ENCODE results near the gene CSRP1.
"Not testable (repeated sequence)": the region's sequence is repeated elsewhere in the genome, so short reads cannot be mapped to it uniquely, and the experiment has no call there.

Gene CSRP1

GRCh38 chr1:201483373-201483949 lies 23.5 kb downstream of the CSRP1 start:
- no peaks in the 10 kb centered on the region for H3K9me3 ChIP-seq (ENCODE audit: control insufficient read depth, low read length)
- peaks cover 6% of the 10 kb centered on the region for H3K36me3 ChIP-seq (ENCODE audit: control insufficient read depth, insufficient read depth, low read length)
- H3K27ac ChIP-seq (ENCODE audit: low read depth, low read length, severe bottlenecking): no peak overlapping the region
- H3K4me3 ChIP-seq (ENCODE audit: extremely low read depth, insufficient read depth, low read length, poor library complexity, severe bottlenecking): no peak overlapping the region
- 89 to 100% methylated on average over 2 of the region's 4 CpGs for WGBS, 2 experiments (ENCODE audit: insufficient coverage in 2 of 2)
- H3K4me1 ChIP-seq (ENCODE audit: control insufficient read depth, insufficient read depth, low read length, poor library complexity, severe bottlenecking): peaks cover 23% of the 10 kb centered on the region

- no peaks in the 10 kb centered on the region for H3K9me3 ChIP-seq (ENCODE audit: control insufficient read depth, low read length)
- H3K27ac ChIP-seq (ENCODE audit: low read depth, low read length, severe bottlenecking): no peak overlapping the region
- peaks cover 23% of the 10 kb centered on the region for H3K4me1 ChIP-seq (ENCODE audit: control insufficient read depth, insufficient read depth, low read length, poor library complexity, severe bottlenecking)
- 90 to 92% methylated on average over 2 of the region's 5 CpGs for WGBS, 2 experiments (ENCODE audit: insufficient coverage in 2 of 2)
- H3K4me3 ChIP-seq (ENCODE audit: extremely low read depth, insufficient read depth, low read length, poor library complexity, severe bottlenecking): no peak overlapping the region
- peaks cover 6% of the 10 kb centered on the region for H3K36me3 ChIP-seq (ENCODE audit: control insufficient read depth, insufficient read depth, low read length)
Measured at GRCh38 chr1:201482755-201483154, 24.2 kb downstream of the CSRP1 start.

GRCh38 chr1:201481761-201482493 lies 25.0 kb downstream of the CSRP1 start:
- no peak overlapping the region for H3K4me3 ChIP-seq (ENCODE audit: extremely low read depth, insufficient read depth, low read length, poor library complexity, severe bottlenecking)
- no peak overlapping the region for H3K27ac ChIP-seq (ENCODE audit: low read depth, low read length, severe bottlenecking)
- H3K4me1 ChIP-seq (ENCODE audit: control insufficient read depth, insufficient read depth, low read length, poor library complexity, severe bottlenecking): peaks cover 23% of the 10 kb centered on the region
- peaks cover 3% of the 10 kb centered on the region for H3K36me3 ChIP-seq (ENCODE audit: control insufficient read depth, insufficient read depth, low read length)
- H3K9me3 ChIP-seq (ENCODE audit: control insufficient read depth, low read length): no peaks in the 10 kb centered on the region
- WGBS, 2 experiments (ENCODE audit: insufficient coverage in 2 of 2): 2 to 6% methylated on average over 16 to 33 of the region's 35 CpGs

DNA sequence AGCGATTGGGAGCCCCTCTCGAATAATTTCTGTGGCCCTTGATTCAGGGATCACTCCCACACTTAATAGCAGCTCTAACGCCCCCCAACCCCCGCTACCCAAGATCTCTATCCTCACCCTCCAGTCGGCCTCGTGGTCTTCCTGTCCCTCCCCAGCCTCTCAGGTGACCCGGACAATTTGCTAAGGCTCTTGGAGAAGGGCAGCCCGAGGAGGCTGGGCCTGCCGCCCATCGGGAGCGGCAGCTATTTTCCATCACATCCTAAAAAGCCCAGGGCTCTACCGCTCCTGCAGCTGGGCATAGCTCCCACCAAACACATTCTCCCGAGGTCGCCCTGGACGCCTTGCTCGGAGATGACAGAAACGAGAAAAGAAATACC lies 25.9 kb downstream of the CSRP1 start:
- H3K4me1 ChIP-seq (ENCODE audit: control insufficient read depth, insufficient read depth, low read length, poor library complexity, severe bottlenecking): peaks cover 16% of the 10 kb centered on the region
- H3K27ac ChIP-seq (ENCODE audit: low read depth, low read length, severe bottlenecking): no peak overlapping the region
- H3K36me3 ChIP-seq (ENCODE audit: control insufficient read depth, insufficient read depth, low read length): peaks cover 3% of the 10 kb centered on the region
- WGBS, 2 experiments (ENCODE audit: insufficient coverage in 2 of 2): 8 to 14% methylated on average over 16 to 17 of the region's 17 CpGs
- peak overlapping the region; percentile 16 for H3K4me3 ChIP-seq (ENCODE audit: extremely low read depth, insufficient read depth, low read length, poor library complexity, severe bottlenecking)
- no peaks in the 10 kb centered on the region for H3K9me3 ChIP-seq (ENCODE audit: control insufficient read depth, low read length)

DNA sequence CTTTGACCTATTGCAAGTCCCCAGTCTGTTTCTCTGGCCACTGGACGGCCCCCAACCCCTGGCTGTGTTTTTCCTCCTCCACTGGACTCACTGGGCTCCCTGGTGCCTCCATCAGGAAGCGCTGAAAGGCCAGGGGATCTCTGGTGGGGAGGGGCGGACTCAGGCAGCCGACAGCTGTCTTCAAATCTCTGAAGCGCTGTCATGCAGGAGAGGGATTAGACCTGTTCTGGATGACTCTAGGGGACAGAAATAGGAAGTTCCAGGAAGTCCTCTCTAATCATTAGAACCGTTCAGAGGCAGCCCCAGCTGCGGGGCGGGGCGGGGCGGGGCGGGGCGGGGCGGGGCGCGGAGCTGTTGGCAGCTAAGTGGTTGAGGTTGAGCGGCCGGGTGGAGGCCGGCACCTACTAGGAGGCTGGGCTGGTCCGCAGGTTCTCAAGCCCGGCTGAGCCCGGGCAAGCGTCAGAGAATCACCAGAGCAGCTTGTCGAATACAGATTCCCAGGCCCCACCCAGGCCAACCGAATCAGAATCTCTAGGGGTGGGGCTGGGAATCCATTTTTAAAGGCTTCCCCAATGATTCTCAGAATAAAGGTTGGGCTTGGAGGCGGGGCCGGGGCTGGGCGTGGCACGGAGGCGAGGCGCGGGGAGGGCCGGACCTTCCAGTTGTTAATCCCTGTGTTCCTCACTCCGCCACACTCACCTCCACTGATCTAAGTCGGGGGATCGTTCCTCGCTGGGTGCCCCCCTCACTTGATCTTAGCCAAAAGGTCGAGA lies 26.5 kb downstream of the CSRP1 start:
- Histone ChIP-seq H3K4me1 (ENCODE audit: control insufficient read depth, insufficient read depth, low read length, poor library complexity, severe bottlenecking) (peaks cover 11% of the 10 kb centered on the region), H3K4me3 (ENCODE audit: extremely low read depth, insufficient read depth, low read length, poor library complexity, severe bottlenecking) (peak overlapping the region; percentile 16), H3K9me3 (ENCODE audit: control insufficient read depth, low read length) (no peaks in the 10 kb centered on the region), H3K27ac (ENCODE audit: low read depth, low read length, severe bottlenecking) (no peak overlapping the region), H3K36me3 (ENCODE audit: control insufficient read depth, insufficient read depth, low read length) (peaks cover 3% of the 10 kb centered on the region)
- 3% methylated on average over 18 to 20 of the region's 37 CpGs for WGBS, 2 experiments (ENCODE audit: insufficient coverage in 2 of 2)

- no peak overlapping the region for H3K27ac ChIP-seq (ENCODE audit: low read depth, low read length, severe bottlenecking)
- no peaks in the 10 kb centered on the region for H3K9me3 ChIP-seq (ENCODE audit: control insufficient read depth, low read length)
- H3K4me1 ChIP-seq (ENCODE audit: control insufficient read depth, insufficient read depth, low read length, poor library complexity, severe bottlenecking): peaks cover 11% of the 10 kb centered on the region
- WGBS, 2 experiments (ENCODE audit: insufficient coverage in 2 of 2): 63 to 90% methylated on average over 3 of the region's 4 CpGs
- H3K4me3 ChIP-seq (ENCODE audit: extremely low read depth, insufficient read depth, low read length, poor library complexity, severe bottlenecking): no peak overlapping the region
- H3K36me3 ChIP-seq (ENCODE audit: control insufficient read depth, insufficient read depth, low read length): no peaks in the 10 kb centered on the region
Measured at GRCh38 chr1:201479201-201479730, 27.7 kb downstream of the CSRP1 start.

DNA sequence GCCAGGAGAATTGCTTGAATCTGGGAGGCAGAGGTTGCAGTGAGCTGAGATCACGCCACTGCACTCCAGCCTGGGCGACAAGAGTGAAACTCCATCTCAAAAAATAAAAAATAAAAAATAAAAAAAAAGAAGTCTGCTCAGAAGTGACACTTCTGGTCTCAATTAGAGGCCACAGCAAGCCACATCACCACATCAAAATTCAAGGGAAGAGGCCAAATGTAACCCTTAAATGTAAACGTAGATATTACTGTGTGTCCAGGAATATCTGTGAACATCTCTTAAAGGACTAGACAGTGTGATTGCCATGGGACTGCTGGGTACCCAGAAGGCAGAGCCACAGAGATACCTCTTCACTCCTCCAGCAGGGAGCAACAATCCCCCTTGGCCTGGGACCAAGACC lies 28.3 kb downstream of the CSRP1 start:
- WGBS, 2 experiments (ENCODE audit: insufficient coverage in 2 of 2): no CpG with 5 or more reads among the region's 3 CpGs

GRCh38 chr1:201476670-201477344 lies 30.1 kb downstream of the CSRP1 start:
- no peaks in the 10 kb centered on the region for H3K9me3 ChIP-seq (ENCODE audit: control insufficient read depth, low read length)

More for the DNA sequence above, 28.3 kb downstream of the CSRP1 start:
- not testable (repeated sequence) for H3K27ac ChIP-seq (ENCODE audit: low read depth, low read length, severe bottlenecking); H3K4me3 ChIP-seq (ENCODE audit: extremely low read depth, insufficient read depth, low read length, poor library complexity, severe bottlenecking); H3K9me3 ChIP-seq (ENCODE audit: control insufficient read depth, low read length); H3K36me3 ChIP-seq (ENCODE audit: control insufficient read depth, insufficient read depth, low read length)
- H3K4me1 ChIP-seq (ENCODE audit: control insufficient read depth, insufficient read depth, low read length, poor library complexity, severe bottlenecking): peaks cover 11% of the 10 kb centered on the region

DNA sequence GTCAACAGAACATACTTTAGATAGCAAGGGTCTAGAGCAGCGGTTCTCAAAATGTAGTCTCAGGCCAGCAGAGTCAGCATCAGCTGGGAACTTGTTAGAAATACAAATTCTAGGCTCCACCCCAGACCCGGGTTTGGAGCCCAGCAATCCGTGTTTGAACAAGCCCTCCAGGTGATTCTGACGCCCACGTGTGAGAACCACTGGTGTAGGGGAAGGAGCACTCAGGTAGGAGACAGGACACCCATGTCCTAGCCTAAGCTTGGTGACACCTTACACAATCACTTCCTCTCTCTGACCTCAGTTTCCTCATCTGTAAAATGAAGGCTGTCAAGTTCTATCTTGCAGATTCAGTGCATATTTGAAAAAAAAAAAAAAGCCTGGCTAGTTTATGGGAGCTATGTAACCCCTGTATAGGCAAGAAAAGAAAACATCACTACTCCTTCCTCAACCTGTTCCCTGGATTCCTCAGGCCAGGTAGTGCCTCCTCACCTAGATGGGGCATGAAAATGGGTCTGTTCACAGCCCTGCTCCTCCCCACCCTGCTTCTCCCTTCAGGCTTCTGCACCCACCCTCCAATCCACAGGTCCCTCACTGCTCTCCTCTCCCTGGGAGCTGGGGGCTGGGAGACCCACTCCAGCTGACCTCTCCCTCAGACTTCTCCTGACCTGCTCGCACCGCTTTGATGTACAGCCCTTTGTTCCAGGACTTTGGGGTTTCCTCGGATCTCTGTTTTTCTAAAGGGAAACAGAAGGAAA lies 30.8 kb downstream of the CSRP1 start:
- Histone ChIP-seq H3K27ac (ENCODE audit: low read depth, low read length, severe bottlenecking) (no peak overlapping the region), H3K36me3 (ENCODE audit: control insufficient read depth, insufficient read depth, low read length) (no peaks in the 10 kb centered on the region)
- WGBS, 2 experiments (ENCODE audit: insufficient coverage in 2 of 2): 83 to 90% methylated on average over 8 of the region's 8 CpGs

More at GRCh38 chr1:201476670-201477344, 30.1 kb downstream of the CSRP1 start:
- 76 to 93% methylated on average over 4 of the region's 6 CpGs for WGBS, 2 experiments (ENCODE audit: insufficient coverage in 2 of 2)
- Histone ChIP-seq H3K4me3 (ENCODE audit: extremely low read depth, insufficient read depth, low read length, poor library complexity, severe bottlenecking) (no peak overlapping the region), H3K27ac (ENCODE audit: low read depth, low read length, severe bottlenecking) (no peak overlapping the region), H3K36me3 (ENCODE audit: control insufficient read depth, insufficient read depth, low read length) (no peaks in the 10 kb centered on the region), H3K4me1 (ENCODE audit: control insufficient read depth, insufficient read depth, low read length, poor library complexity, severe bottlenecking) (peaks cover 11% of the 10 kb centered on the region)

GRCh38 chr1:201475130-201475529 lies 31.8 kb downstream of the CSRP1 start:
- no peaks in the 10 kb centered on the region for H3K4me1 ChIP-seq (ENCODE audit: control insufficient read depth, insufficient read depth, low read length, poor library complexity, severe bottlenecking)
- H3K27ac ChIP-seq (ENCODE audit: low read depth, low read length, severe bottlenecking): no peak overlapping the region
- no peaks in the 10 kb centered on the region for H3K9me3 ChIP-seq (ENCODE audit: control insufficient read depth, low read length)
- no peak overlapping the region for H3K4me3 ChIP-seq (ENCODE audit: extremely low read depth, insufficient read depth, low read length, poor library complexity, severe bottlenecking)
- 71 to 100% methylated on average over 1 of the region's 2 CpGs for WGBS, 2 experiments (ENCODE audit: insufficient coverage in 2 of 2)
- H3K36me3 ChIP-seq (ENCODE audit: control insufficient read depth, insufficient read depth, low read length): no peaks in the 10 kb centered on the region

More for the DNA sequence above, 30.8 kb downstream of the CSRP1 start:
- Histone ChIP-seq H3K9me3 (ENCODE audit: control insufficient read depth, low read length) (no peaks in the 10 kb centered on the region), H3K4me1 (ENCODE audit: control insufficient read depth, insufficient read depth, low read length, poor library complexity, severe bottlenecking) (peaks cover 6% of the 10 kb centered on the region), H3K4me3 (ENCODE audit: extremely low read depth, insufficient read depth, low read length, poor library complexity, severe bottlenecking) (no peak overlapping the region)
